Peyer's patch (tissue), 4 donors: ENCODE results near the gene SMAD2.

Experiments
- POLR2A ChIP-seq, 2 donors: fragments of 450-650 bp; IDR thresholded peaks; one replicate each; pipeline ENCODE4 v1.5.1; 2017; ENCODE audit warnings: antibody characterized with exemption in 2 of 2, mild to moderate bottlenecking in 2 of 2, moderate library complexity in 2 of 2
- TF ChIP-seq, protein P1 (sequence below), 6 experiments: fragments of 450-650 bp in 4 of 6; fragments of 200-600 bp in 2 of 6; sonication (generic) in 1 of 6; IDR thresholded peaks; one replicate each; pipeline ENCODE4 v1.5.1; 2017 to 2019; ENCODE audit warnings: antibody characterized with exemption in 6 of 6, mild to moderate bottlenecking in 3 of 6, moderate library complexity in 1 of 6

- TF ChIP-seq, protein P1, sequence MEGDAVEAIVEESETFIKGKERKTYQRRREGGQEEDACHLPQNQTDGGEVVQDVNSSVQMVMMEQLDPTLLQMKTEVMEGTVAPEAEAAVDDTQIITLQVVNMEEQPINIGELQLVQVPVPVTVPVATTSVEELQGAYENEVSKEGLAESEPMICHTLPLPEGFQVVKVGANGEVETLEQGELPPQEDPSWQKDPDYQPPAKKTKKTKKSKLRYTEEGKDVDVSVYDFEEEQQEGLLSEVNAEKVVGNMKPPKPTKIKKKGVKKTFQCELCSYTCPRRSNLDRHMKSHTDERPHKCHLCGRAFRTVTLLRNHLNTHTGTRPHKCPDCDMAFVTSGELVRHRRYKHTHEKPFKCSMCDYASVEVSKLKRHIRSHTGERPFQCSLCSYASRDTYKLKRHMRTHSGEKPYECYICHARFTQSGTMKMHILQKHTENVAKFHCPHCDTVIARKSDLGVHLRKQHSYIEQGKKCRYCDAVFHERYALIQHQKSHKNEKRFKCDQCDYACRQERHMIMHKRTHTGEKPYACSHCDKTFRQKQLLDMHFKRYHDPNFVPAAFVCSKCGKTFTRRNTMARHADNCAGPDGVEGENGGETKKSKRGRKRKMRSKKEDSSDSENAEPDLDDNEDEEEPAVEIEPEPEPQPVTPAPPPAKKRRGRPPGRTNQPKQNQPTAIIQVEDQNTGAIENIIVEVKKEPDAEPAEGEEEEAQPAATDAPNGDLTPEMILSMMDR (IDR thresholded peaks at IDR 0.05), result no peak
- TF ChIP-seq POLR2A (IDR thresholded peaks at IDR 0.05), result no peak
Observed at GRCh38 chr18:47887227-47887626, 43.2 kb downstream of the SMAD2 start.
